ENCODE data around the gene PCDH20. TPM values are rescaled to one million over a fixed set of nuclear protein-coding genes. Genes with fewer than 3 reads are reported as not detected.

Gene PCDH20
- total RNA-seq, 4 donors from 2014 or later, result 1.0 to 5.4 (median 2.5) TPM

GRCh38 chr13:61408571-61408970 is 7.1 kb downstream of the PCDH20 start:
- WGBS, 2 donors, result 0% methylated on average over 1 of the region's 1 CpG
- no peak for DNase-seq (ENCODE audit: low spot score in 2 of 2)
- H3K4me3 ChIP-seq (ENCODE audit: low read depth, poor library complexity, severe bottlenecking), result no peak overlapping the region
- intact Hi-C loops (cut with DNase I; ENCODE audit: low total_unique reads), result no loop called here
- no peak for TF ChIP-seq CTCF (IDR thresholded peaks at IDR 0.05)
- no peak for TF ChIP-seq POLR2A (IDR thresholded peaks at IDR 0.05)

- no peak overlapping the region for H3K4me3 ChIP-seq (ENCODE audit: low read depth, poor library complexity, severe bottlenecking)
- intact Hi-C loops (cut with DNase I; ENCODE audit: low total_unique reads), result no loop called here
- DNase-seq (ENCODE audit: low spot score in 2 of 2), result no peak
- TF ChIP-seq CTCF (IDR thresholded peaks at IDR 0.05), result no peak
- no peak for TF ChIP-seq POLR2A (IDR thresholded peaks at IDR 0.05)
- 35 to 59% methylated on average over 1 of the region's 1 CpG for WGBS, 2 donors
These were observed 9.4 kb downstream of the PCDH20 start for GRCh38 chr13:61406275-61406674.

GRCh38 chr13:61396121-61396520 is 19.5 kb downstream of the PCDH20 start:
- intact Hi-C loops (cut with DNase I; ENCODE audit: low total_unique reads), result no loop called here
- no peak overlapping the region for H3K4me3 ChIP-seq (ENCODE audit: low read depth, poor library complexity, severe bottlenecking)
- no peak for TF ChIP-seq CTCF (IDR thresholded peaks at IDR 0.05)
- DNase-seq (ENCODE audit: low spot score in 2 of 2), result no peak

- H3K4me3 ChIP-seq (ENCODE audit: low read depth, poor library complexity, severe bottlenecking), result no peak overlapping the region
- intact Hi-C loops (cut with DNase I; ENCODE audit: low total_unique reads), result no loop called here
- 58 to 60% methylated on average over 7 of the region's 7 CpGs for WGBS, 2 donors
- DNase-seq (ENCODE audit: low spot score in 2 of 2), result no peak
- TF ChIP-seq CTCF (IDR thresholded peaks at IDR 0.05) (no peak), POLR2A (IDR thresholded peaks at IDR 0.05) (no peak)
These were observed 24.2 kb downstream of the PCDH20 start for GRCh38 chr13:61391426-61391825.

GRCh38 chr13:61387694-61388093 is 28.0 kb downstream of the PCDH20 start:
- TF ChIP-seq CTCF (IDR thresholded peaks at IDR 0.05) (no peak), POLR2A (IDR thresholded peaks at IDR 0.05) (no peak)
- H3K4me3 ChIP-seq (ENCODE audit: low read depth, poor library complexity, severe bottlenecking), result no peak overlapping the region
- DNase-seq (ENCODE audit: low spot score in 2 of 2), result no peak
- intact Hi-C loops (cut with DNase I; ENCODE audit: low total_unique reads), result no loop called here
- WGBS, 2 donors, result 47 to 66% methylated on average over 3 of the region's 3 CpGs

GRCh38 chr13:61383111-61383510 is 32.5 kb downstream of the PCDH20 start:
- H3K4me3 ChIP-seq (ENCODE audit: low read depth, poor library complexity, severe bottlenecking), result no peak overlapping the region
- no peak for DNase-seq (ENCODE audit: low spot score in 2 of 2)
- intact Hi-C loops (cut with DNase I; ENCODE audit: low total_unique reads), result no loop called here
- 82% methylated on average over 2 of the region's 2 CpGs for WGBS, 2 donors
- TF ChIP-seq CTCF (IDR thresholded peaks at IDR 0.05) (no peak), POLR2A (IDR thresholded peaks at IDR 0.05) (no peak)

All from lower leg skin (tissue), 4 donors.